Measurements from ENCODE around the gene SPPL3.

SPPL3 gene

DNA sequence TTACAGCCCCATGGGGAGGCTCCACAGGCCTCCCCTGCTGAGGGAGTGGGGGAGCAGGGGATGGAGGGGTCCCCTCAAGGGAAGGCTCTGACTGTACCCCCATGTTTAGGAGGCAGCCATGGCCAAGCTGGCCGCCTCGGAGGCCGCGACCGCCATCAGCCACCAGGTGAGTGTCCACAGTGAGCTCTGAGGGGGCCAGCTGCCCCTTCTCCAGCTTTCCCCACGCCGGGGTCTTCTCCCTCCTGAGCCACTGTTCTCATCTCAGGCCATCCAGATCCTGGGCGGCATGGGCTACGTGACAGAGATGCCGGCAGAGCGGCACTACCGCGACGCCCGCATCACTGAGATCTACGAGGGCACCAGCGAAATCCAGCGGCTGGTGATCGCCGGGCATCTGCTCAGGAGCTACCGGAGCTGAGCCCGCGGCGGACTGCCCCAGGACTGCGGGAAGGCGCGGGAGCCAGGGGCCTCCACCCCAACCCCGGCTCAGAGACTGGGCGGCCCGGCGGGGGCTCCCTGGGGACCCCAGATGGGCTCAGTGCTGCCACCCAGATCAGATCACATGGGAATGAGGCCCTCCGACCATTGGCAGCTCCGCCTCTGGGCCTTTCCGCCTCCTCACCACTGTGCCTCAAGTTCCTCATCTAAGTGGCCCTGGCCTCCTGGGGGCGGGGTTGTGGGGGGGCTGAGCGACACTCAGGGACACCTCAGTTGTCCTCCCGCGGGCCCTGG, 165.0 kb downstream of the SPPL3 start:
- TF ChIP-seq, protein P1, sequence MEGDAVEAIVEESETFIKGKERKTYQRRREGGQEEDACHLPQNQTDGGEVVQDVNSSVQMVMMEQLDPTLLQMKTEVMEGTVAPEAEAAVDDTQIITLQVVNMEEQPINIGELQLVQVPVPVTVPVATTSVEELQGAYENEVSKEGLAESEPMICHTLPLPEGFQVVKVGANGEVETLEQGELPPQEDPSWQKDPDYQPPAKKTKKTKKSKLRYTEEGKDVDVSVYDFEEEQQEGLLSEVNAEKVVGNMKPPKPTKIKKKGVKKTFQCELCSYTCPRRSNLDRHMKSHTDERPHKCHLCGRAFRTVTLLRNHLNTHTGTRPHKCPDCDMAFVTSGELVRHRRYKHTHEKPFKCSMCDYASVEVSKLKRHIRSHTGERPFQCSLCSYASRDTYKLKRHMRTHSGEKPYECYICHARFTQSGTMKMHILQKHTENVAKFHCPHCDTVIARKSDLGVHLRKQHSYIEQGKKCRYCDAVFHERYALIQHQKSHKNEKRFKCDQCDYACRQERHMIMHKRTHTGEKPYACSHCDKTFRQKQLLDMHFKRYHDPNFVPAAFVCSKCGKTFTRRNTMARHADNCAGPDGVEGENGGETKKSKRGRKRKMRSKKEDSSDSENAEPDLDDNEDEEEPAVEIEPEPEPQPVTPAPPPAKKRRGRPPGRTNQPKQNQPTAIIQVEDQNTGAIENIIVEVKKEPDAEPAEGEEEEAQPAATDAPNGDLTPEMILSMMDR (conservative IDR thresholded peaks at IDR 0.05) = no peak

DNA sequence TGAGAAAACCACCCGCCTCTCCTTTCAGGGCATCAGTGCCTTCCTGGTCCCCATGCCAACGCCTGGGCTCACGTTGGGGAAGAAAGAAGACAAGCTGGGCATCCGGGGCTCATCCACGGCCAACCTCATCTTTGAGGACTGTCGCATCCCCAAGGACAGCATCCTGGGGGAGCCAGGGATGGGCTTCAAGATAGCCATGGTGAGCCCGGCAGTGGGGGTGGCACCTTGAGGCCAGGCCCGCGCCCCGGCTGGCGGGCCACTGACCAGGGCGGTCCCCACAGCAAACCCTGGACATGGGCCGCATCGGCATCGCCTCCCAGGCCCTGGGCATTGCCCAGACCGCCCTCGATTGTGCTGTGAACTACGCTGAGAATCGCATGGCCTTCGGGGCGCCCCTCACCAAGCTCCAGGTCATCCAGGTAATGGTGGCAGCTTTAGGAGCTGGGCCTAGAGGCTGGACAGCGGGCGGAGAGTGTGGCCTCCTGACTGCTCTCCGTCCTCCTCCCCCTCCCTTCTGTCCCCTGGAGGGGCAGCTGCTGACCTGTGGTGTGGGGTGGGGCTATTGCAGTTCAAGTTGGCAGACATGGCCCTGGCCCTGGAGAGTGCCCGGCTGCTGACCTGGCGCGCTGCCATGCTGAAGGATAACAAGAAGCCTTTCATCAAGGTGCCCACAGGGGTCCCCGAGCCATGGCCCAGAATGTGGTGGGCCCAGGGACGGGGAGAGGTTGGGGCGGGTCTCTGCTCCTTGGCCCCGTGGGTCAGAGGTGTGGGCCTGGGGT, 165.7 kb downstream of the SPPL3 start:
- no peak overlapping the region for H3K27ac ChIP-seq
- TF ChIP-seq, protein P1 (conservative IDR thresholded peaks at IDR 0.05) = no peak

More for the DNA sequence above, 165.0 kb downstream of the SPPL3 start:
- H3K27ac ChIP-seq = no peak overlapping the region

DNA sequence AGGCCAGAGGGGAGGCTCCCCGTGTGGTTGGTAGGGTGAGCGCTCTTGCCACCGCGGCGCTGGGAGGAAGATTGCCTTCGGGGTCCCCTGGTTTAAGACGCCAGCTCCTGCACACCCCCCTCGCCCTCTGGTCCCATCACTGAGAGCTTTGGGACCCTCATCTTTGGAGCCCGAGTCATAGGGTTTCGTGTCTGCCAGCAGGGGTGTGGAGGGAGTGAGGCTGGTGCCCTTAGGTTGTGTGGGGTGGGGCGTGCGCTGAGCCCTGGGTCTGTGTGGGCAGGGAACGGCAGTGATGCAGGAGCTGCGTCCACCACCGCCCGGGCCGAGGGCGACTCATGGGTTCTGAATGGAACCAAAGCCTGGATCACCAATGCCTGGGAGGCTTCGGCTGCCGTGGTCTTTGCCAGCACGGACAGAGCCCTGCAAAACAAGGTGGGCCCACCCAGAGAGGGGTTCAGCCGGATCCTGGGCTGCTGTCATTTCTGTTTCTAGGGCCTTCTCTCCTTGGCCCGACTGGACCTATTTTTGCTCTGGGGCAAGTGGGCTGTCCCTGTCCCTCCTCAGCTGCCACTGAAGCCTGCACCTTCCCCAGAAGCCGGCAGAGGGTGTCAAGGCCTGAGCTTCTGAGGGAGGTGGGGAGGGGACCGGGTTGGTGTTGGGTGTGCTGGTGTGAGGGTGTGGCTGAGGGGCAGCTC, 166.5 kb downstream of the SPPL3 start:
- TF ChIP-seq, protein P1 (conservative IDR thresholded peaks at IDR 0.05) = no peak

DNA sequence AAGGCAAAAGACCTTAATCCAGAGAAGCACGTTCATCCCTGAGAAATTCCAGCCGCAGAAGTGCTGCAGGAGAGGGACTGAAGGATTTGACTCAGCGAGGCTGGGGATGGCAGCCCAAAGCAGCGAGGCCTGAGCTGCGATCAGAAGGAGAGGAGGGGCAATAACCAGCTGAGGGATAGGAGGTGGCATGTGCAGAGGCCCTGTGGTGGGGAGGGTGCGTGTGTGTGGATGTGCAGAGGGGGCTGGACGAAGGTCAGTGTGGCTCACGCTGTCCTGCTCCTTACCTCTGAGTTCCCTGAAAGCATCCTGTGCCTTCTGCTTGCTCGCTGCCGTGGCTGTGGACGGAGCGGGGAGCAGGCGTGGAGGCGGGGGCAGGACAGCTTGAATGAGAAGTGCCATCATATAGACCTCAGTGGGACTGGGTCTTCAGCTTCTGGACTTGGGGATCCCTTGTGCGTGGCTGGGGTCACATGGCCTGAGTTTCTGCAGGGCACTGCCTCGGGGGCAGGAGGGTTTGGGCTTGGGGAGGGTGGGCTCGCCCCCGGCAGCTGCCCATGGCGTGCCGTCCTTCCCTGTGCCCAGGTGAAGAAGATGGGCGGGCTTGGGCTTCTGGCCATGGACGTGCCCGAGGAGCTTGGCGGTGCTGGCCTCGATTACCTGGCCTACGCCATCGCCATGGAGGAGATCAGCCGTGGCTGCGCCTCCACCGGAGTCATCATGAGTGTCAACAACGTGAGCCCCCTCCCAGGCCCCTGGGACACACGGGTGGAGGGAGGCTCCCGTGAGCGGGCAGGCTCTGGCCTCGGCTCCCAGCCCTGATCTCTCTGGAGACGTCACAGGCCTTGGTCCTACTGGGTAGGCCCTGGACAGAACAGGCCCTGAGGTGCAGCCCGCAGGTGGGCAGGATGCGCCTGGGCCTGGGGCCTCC, 167.5 kb downstream of the SPPL3 start:
- no peak overlapping the region for H3K27ac ChIP-seq
- TF ChIP-seq, protein P1 (conservative IDR thresholded peaks at IDR 0.05) = no peak

More for the DNA sequence above, 166.5 kb downstream of the SPPL3 start:
- no peak overlapping the region for H3K27ac ChIP-seq

DNA sequence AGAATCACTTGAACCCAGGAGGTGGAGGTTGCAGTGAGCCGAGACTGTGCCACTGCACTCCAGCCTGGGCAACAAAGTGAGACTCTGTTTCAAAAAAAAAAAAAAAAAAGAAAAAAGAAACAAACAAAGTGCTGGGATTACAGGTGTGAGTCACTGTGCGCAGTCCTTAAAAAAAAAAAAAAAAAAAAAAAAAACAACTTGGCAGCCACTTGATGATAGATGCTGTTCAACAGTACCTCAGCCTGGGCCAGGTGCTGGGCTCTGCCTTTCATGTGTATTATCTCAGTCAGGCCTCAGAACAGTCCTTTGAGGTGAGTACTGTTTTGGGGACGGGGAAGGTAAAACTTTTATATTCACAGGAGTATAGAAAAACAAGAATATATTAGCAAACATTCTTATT, 169.0 kb downstream of the SPPL3 start:
- TF ChIP-seq, protein P1 (conservative IDR thresholded peaks at IDR 0.05) = no peak
- H3K27ac ChIP-seq = no peak overlapping the region

DNA sequence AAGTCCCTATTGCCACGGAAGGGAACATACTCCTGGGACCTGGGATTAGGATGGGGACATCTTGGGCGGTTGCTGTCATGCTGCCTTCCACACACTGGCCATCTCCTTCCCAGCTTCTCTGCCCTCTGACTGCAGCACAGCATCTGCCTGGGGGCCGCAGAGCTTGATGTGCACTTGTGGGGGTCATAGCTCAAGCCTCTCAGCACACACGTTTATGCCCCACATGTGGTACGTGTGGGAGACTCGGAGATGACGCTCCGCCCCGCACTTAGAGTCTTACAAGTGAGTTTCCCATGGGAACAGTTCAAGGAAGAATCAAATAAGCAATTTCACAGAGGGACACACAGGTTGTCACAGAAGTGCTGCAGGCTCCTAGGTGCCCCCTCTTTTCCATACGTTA, 169.9 kb downstream of the SPPL3 start:
- no peak overlapping the region for H3K27ac ChIP-seq
- TF ChIP-seq, protein P1 (conservative IDR thresholded peaks at IDR 0.05) = no peak
